Medulla oblongata (tissue), 1 donor: Measurements from ENCODE around the gene NPFFR1.
"Not testable (repeated sequence)": the region's sequence is repeated elsewhere in the genome, so short reads cannot be mapped to it uniquely, and the experiment has no call there.

ENCODE experiments used
- DNase-seq: peaks from one replicate; pipeline ENCODE4 v3.0.0-alpha.2; 2015; ENCODE audit errors: extremely low spot score

NPFFR1 gene

GRCh38 chr10:70222811-70223447 is 60.9 kb downstream of the NPFFR1 start:
- not testable (repeated sequence) for DNase-seq

DNA sequence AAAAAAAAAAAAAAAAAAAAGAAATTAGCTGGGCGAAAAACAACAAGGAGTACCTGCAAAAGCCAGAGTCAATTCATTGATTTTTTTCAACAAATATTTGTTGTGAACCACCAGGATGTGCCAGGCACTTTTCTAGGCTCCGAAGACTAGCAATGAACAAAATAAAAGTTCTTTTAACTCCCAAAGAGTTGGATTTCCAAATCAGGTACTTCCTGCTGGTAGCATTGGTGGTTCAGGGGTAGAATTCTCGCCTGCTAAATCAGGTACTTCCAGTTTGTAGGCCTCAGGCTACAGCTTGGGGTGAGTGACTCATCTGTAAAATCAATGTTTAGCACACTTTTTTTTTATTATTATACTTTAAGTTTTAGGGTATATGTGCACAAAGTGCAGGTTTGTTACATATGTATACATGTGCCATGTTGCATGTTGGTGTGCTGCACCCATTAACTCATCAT is 61.4 kb downstream of the NPFFR1 start:
- no peak for DNase-seq

DNA sequence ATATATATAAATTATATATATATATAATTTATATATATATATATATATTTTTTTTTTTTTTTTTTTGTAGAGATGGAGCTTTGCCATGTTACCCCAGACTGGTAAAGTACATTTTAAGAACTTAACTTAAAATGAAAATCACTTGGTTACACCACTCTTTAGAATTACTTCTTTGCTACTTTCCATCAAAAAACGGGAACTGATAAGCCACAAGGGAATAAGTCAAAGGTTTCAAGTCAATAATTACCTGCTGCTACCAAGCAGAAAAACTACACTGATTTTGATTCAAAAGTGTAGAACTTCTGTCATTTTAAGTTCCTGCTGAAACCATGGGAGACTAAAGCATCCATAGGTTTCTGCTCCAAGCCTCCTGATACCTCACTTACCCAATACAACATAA is 62.8 kb downstream of the NPFFR1 start:
- no peak for DNase-seq

GRCh38 chr10:70212879-70213278 is 70.9 kb downstream of the NPFFR1 start:
- DNase-seq, result no peak

DNA sequence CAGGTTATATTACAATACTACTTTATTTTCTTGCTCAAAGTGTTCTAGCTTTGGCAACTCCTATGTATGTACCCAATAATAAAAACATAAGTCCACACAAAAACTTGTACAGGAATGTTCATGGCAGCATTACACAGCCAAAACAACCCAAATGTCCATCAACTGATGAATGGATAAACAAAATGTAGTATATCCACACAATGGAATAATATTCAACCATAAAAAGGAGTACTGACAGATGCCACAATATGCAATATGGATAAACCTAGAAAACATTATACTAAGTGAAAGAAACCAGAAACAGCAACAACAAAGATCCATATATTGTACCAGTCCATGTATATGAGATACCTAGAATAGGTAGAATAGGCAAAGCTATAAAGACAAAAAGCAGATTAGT is 71.5 kb downstream of the NPFFR1 start:
- DNase-seq, result no peak

GRCh38 chr10:70206762-70207161 is 77.0 kb downstream of the NPFFR1 start:
- DNase-seq, result no peak

DNA sequence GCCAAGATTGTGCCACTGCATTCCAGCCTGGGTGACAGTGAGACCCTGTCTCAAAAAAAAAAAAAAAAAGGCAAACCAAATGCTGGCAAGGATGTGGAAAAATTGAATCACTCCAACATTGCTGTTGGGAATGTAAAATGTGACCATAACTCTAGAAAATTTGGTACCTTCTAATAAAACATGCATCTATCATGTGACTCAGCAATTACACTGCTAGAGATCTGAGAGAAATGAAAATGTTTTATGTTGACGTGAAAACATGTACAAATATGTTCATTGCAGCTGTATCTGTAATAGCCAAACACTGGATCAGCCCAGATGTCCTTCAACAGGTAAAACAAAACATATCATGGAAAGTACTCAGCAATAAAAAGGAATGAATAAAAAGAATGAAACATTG is 82.7 kb downstream of the NPFFR1 start:
- DNase-seq, result no peak

GRCh38 chr10:70198696-70199466 is 84.9 kb downstream of the NPFFR1 start:
- no peak for DNase-seq
